GM12801 (cell line): ENCODE measurements around the gene PSMD12.

Experiments
- CTCF ChIP-seq: IDR thresholded peaks from one replicate; pipeline ENCODE4 v1.5.1; 2011; ENCODE audit warnings: control low read depth; ENCODE audit not compliant: insufficient read length; ENCODE audit errors: extremely low read depth

Gene PSMD12

GRCh38 chr17:67349420-67349819 is 17.0 kb downstream of the PSMD12 start:
- TF ChIP-seq CTCF, result no peak

- TF ChIP-seq CTCF, result no peak
These were observed 18.6 kb downstream of the PSMD12 start for GRCh38 chr17:67347826-67348225.

DNA sequence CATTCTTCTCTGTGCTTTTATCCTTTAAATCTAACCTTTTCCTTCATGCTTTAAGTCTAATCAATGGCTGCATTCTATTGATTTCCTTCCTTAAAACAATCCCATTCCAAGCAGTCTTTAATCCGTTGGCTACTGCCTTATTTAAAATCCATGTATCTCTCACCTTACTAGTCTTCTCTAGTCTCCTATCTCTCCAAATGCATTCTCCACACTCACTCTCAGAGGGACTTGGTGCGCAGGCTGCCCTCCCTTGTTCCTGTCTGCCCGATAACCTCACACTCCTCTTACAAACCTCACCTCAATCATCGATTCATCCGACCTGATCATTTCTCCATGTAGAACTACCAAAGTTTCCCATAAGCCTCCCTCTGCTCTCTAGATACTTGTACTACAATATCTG is 23.1 kb downstream of the PSMD12 start:
- TF ChIP-seq CTCF, result no peak

DNA sequence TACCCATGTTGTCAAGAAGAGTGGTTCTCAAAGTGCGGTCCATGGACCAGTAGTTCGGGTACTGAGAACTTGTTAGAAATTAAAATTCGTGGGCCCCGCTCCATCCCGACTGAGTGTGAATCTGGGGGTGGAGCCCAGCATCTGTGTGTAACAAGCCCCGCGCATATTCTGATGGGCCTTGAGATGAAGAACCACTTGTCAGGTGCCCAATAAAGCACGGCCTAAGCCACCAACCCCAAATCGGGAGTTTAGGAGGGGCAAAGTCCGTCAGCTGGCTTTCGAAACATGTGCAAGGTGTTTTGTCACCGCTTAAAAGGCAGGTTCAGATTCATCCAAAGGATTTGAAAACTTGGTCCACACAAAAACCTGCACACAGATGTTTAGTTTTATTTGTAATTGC is 29.5 kb downstream of the PSMD12 start:
- no peak for TF ChIP-seq CTCF

- TF ChIP-seq CTCF, result no peak
These were observed 31.0 kb downstream of the PSMD12 start for GRCh38 chr17:67335245-67335835.

GRCh38 chr17:67328026-67328425 is 38.4 kb downstream of the PSMD12 start:
- TF ChIP-seq CTCF, result no peak

DNA sequence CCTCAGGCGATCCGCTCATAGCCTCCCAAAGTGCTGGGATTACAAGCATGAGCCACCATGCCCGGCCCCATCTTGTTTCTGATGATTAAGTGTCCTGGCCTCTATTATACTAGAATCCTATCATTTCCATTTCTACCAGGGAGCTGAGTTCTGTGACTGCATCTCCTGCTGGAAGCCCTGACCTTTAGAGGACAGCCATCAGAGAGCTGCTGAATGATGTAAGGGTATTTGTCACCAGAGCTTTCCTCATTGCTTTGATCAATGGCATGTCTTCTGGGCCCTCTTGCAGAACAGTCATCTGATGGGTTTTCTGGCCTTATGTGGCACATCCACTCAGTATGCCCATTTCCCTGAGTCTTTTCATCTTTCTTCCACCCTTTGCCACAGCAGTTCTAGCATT is 39.9 kb downstream of the PSMD12 start:
- TF ChIP-seq CTCF, result no peak
